Measurements from ENCODE around the gene TMIE. TPM values are rescaled to one million over a fixed set of nuclear protein-coding genes. Genes with fewer than 3 reads are reported as not detected.

The TMIE gene
- total and polyA plus RNA-seq, 2 of the 8 experiments (the other 6 are each of a cell fraction or from before 2014, with no cell fraction given), result 0.45 to 0.67 TPM

GRCh38 chr3:46662771-46663551 lies 38.2 kb upstream of the TMIE start:
- Histone ChIP-seq H2BK15ac (ENCODE audit: low read length) (peak overlapping the region; percentile 77; the same call in 1 of the 2 replicates), H2BK120ac (replicated peaks; ENCODE audit: low read depth, low read length) (no peak overlapping the region), H3K9me3 (ENCODE audit: insufficient read depth in 2 of 2, low read depth in 1 of 2, low read length in 1 of 2) (no peaks in the 10 kb centered on the region), H4K91ac (replicated peaks; ENCODE audit: insufficient read length, low read length) (peak overlapping the region; percentile 92), H3K4me1 (replicated peaks in 1 of 4; ENCODE audit: control insufficient read depth in 3 of 4, insufficient read depth in 4 of 4, low read length in 3 of 4) (peaks cover 22 to 41% (median 28%) of the 10 kb centered on the region in 4 experiments), H3K79me2 (ENCODE audit: control insufficient read depth in 1 of 2, insufficient read depth in 2 of 2, low read length in 2 of 2) (no peaks in the 10 kb centered on the region), H3K18ac (ENCODE audit: extremely low read depth, low read length) (peak overlapping the region; percentile 56; the same call in 1 of the 2 replicates), H3K9ac (replicated peaks in 1 of 4; ENCODE audit: extremely low read depth in 1 of 4, low read depth in 3 of 4, low read length in 3 of 4) (no peak overlapping the region; a peak in 1 of 7 replicates), H3K27ac (ENCODE audit: low read depth, low read length) (no peak overlapping the region), H3K4me2 (ENCODE audit: insufficient read depth in 1 of 2, low read depth in 2 of 2, low read length in 2 of 2) (peak overlapping the region in 1 of 2 experiments; percentile 37; a peak in 1 of 4 replicates), H3K79me1 (ENCODE audit: low read depth, low read length) (no peaks in the 10 kb centered on the region), H2AFZ (ENCODE audit: low read length) (no peak overlapping the region), H4K8ac (ENCODE audit: extremely low read depth, insufficient read depth, low read length) (no peak overlapping the region), H2BK5ac (ENCODE audit: low read depth, low read length) (peak overlapping the region; percentile 17; the same call in 1 of the 2 replicates), H3K23me2 (ENCODE audit: low read depth, low read length) (no peaks in the 10 kb centered on the region), H3K4ac (replicated peaks; ENCODE audit: insufficient read length, low read depth, low read length) (no peak overlapping the region), H2BK20ac (ENCODE audit: low read length) (peak overlapping the region; percentile 52), H3K56ac (replicated peaks; ENCODE audit: insufficient read length, low read depth, low read length) (no peak overlapping the region), H3K36me3 (ENCODE audit: control insufficient read depth in 2 of 4, insufficient read depth in 4 of 4, low read length in 3 of 4) (no peaks in the 10 kb centered on the region), H3K4me3 (ENCODE audit: extremely low read depth in 1 of 4, insufficient read depth in 2 of 4, low read depth in 3 of 4, low read length in 4 of 4) (no peak overlapping the region), H3K14ac (ENCODE audit: insufficient read length) (no peak overlapping the region), H3K23ac (ENCODE audit: insufficient read length) (no peak overlapping the region), H4K5ac (ENCODE audit: insufficient read length, low read depth, low read length) (no peak overlapping the region), H4K20me1 (replicated peaks in 1 of 2; ENCODE audit: control insufficient read depth in 1 of 2, insufficient read depth in 2 of 2, low read length in 2 of 2) (no peaks in the 10 kb centered on the region), H2AK5ac (ENCODE audit: low read depth, low read length) (no peak overlapping the region; the same call in 1 of the 2 replicates), H3K27me3 (replicated peaks in 1 of 4; ENCODE audit: control insufficient read depth in 3 of 4, extremely low read depth in 1 of 4, insufficient read depth in 3 of 4, low read length in 3 of 4) (no peaks in the 10 kb centered on the region; a peak in 1 of 7 replicates), H2BK12ac (ENCODE audit: low read depth, low read length) (peak overlapping the region; percentile 77; the same call in 1 of the 2 replicates)
- ChIA-PET CTCF (ENCODE audit: partially characterized antibody) (interaction anchor here (0.8 to 5.7 kb wide), 30 partner anchors 9 to 252 kb away, joined by 3 to 41 read pairs (median 4); no protein-coding TSS in a partner anchor), POLR2A (ENCODE audit: partially characterized antibody) (interaction anchor here (0.8 to 4.2 kb wide), 5 partner anchors 16 to 164 kb away, joined by 3 to 23 read pairs (median 3); no protein-coding TSS in a partner anchor)
- FAIRE-seq (no peak), DNase-seq (ENCODE audit: low read depth in 1 of 2, low spot score in 2 of 2) (peak in 1 of 2 experiments; percentile 48)
- WGBS, 2 experiments (ENCODE audit: extremely low coverage in 1 of 2, insufficient coverage in 1 of 2, insufficient read length in 1 of 2, insufficient replicate concordance in 2 of 2, low coverage in 1 of 2, low lambda C conversion rate in 2 of 2, missing lambda C conversion rate in 1 of 2), result 87% methylated on average over 17 of the region's 17 CpGs; no CpG with 5 or more reads in 1 of the 2 experiments
- no peak for TF ChIP-seq PHF8 (conservative IDR thresholded peaks at IDR 0.05; ENCODE audit: low read depth, low read length)
- no peak for TF ChIP-seq TEAD4 (IDR thresholded peaks at IDR 0.05; ENCODE audit: low read depth, low read length)
- no peak for TF ChIP-seq ATF3 (IDR thresholded peaks at IDR 0.05; ENCODE audit: insufficient read depth, low read depth, low read length)
- TF ChIP-seq POLR2AphosphoS5 (IDR thresholded peaks at IDR 0.05; ENCODE audit: low read depth, low read length), result no peak
- no peak for TF ChIP-seq RXRA (IDR thresholded peaks at IDR 0.05; ENCODE audit: insufficient read depth, low read depth, low read length)
- TF ChIP-seq MAX (IDR thresholded peaks at IDR 0.05), result no peak
- no peak for TF ChIP-seq CTBP2 (IDR thresholded peaks at IDR 0.05; ENCODE audit: borderline replicate concordance, insufficient read depth, insufficient read length, low read length)
